SK-N-SH (cell line): ENCODE data around the gene ZNF609.

Source experiments
- CHD2 ChIP-seq: fragments of 150-350 bp; IDR thresholded peaks from 2 replicates; pipeline ENCODE4 v1.6.1; 2018; ENCODE audit warnings: low read length; ENCODE audit not compliant: partially characterized antibody
- EP300 ChIP-seq, 2 experiments: IDR thresholded peaks; 2 replicates each; pipeline versions ENCODE4 v1.4.0 to v1.6.1; 2012; ENCODE audit warnings: borderline replicate concordance in 1 of 2, low read depth in 1 of 2, low read length in 1 of 2
- EZH2phosphoT487 ChIP-seq: fragments of 200-600 bp; sonication (generic); IDR thresholded peaks from 2 replicates; pipeline ENCODE4 v1.6.1; 2017; ENCODE audit warnings: low read depth, mixed run types, mild to moderate bottlenecking, antibody characterized with exemption, moderate library complexity, borderline replicate concordance
- FOXJ3 ChIP-seq: sonication (generic); formaldehyde crosslinking; IDR thresholded peaks from 2 replicates; pipeline ENCODE4 v1.5.1; 2020; ENCODE audit warnings: mild to moderate bottlenecking, missing genetic modification reagents
- MEF2A ChIP-seq: IDR thresholded peaks from 2 replicates; pipeline ENCODE4 v1.4.0; 2012; ENCODE audit warnings: low read depth, borderline replicate concordance
- RCOR1 ChIP-seq: fragments of 150-350 bp; IDR thresholded peaks from 2 replicates; pipeline ENCODE4 v1.6.1; 2017; ENCODE audit warnings: antibody characterized with exemption, low read length
- TAF1 ChIP-seq: IDR thresholded peaks from 2 replicates; pipeline ENCODE4 v1.6.1; 2012; ENCODE audit warnings: low read depth, mild to moderate bottlenecking, low read length, moderate library complexity, borderline replicate concordance
- TEAD4 ChIP-seq: IDR thresholded peaks from 2 replicates; pipeline ENCODE4 v1.4.0; 2012; ENCODE audit warnings: mild to moderate bottlenecking, borderline replicate concordance; ENCODE audit not compliant: insufficient read depth
- TF ChIP-seq, protein P1 (sequence below): fragments of 200-600 bp; sonication (generic); IDR thresholded peaks from 2 replicates; pipeline ENCODE4 v1.6.1; 2017; ENCODE audit warnings: antibody characterized with exemption, mild to moderate bottlenecking, moderate library complexity
- TF ChIP-seq, protein P2 (sequence below): IDR thresholded peaks from 2 replicates; pipeline ENCODE4 v1.6.1; 2012; ENCODE audit warnings: mild to moderate bottlenecking, low read depth, low read length, moderate library complexity
- TF ChIP-seq, protein P3 (sequence below): fragments of 150-350 bp; IDR thresholded peaks from 2 replicates; pipeline ENCODE4 v1.6.1; 2017; ENCODE audit warnings: antibody characterized with exemption, low read length, low read depth, borderline replicate concordance
- TF ChIP-seq, protein P4 (sequence below): IDR thresholded peaks from 2 replicates; pipeline ENCODE4 v1.4.0; 2012; ENCODE audit warnings: low read depth, borderline replicate concordance

DNA sequence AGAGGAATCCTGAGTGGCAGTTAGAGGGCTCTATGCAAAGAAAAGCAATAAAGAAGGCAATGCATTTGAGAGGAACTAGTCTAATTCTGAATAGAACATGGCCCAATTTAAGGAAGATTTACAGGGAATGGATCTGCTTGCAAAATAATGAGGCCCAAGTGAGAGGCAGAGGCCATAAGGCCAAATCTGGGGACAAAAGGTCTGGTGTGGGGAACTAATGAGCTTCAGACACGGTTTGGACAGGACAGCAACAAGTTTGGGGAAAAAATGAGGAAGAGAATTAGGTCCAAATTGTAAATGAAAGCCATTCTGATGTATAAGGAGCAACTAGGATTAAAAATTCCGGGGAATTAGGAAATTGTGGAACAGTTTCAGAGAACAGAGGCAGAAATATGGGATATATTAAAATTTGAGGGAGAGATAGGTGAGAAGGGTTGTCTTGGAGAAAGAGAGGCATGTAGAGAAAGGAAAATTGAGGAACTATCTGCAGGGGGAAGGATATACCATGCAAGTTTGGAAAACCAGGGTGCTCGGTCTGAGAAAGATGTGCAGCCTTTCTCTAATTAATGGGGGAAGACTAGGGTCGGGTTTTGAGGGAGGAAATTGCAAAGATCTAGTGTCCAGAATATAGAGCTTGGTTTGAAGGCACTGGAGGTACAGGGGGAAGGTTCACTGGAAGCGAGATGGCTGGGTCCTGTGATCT lies 241.3 kb downstream of the ZNF609 start:
- TF ChIP-seq, protein P1, sequence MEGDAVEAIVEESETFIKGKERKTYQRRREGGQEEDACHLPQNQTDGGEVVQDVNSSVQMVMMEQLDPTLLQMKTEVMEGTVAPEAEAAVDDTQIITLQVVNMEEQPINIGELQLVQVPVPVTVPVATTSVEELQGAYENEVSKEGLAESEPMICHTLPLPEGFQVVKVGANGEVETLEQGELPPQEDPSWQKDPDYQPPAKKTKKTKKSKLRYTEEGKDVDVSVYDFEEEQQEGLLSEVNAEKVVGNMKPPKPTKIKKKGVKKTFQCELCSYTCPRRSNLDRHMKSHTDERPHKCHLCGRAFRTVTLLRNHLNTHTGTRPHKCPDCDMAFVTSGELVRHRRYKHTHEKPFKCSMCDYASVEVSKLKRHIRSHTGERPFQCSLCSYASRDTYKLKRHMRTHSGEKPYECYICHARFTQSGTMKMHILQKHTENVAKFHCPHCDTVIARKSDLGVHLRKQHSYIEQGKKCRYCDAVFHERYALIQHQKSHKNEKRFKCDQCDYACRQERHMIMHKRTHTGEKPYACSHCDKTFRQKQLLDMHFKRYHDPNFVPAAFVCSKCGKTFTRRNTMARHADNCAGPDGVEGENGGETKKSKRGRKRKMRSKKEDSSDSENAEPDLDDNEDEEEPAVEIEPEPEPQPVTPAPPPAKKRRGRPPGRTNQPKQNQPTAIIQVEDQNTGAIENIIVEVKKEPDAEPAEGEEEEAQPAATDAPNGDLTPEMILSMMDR: no peak
- TF ChIP-seq, protein P2, sequence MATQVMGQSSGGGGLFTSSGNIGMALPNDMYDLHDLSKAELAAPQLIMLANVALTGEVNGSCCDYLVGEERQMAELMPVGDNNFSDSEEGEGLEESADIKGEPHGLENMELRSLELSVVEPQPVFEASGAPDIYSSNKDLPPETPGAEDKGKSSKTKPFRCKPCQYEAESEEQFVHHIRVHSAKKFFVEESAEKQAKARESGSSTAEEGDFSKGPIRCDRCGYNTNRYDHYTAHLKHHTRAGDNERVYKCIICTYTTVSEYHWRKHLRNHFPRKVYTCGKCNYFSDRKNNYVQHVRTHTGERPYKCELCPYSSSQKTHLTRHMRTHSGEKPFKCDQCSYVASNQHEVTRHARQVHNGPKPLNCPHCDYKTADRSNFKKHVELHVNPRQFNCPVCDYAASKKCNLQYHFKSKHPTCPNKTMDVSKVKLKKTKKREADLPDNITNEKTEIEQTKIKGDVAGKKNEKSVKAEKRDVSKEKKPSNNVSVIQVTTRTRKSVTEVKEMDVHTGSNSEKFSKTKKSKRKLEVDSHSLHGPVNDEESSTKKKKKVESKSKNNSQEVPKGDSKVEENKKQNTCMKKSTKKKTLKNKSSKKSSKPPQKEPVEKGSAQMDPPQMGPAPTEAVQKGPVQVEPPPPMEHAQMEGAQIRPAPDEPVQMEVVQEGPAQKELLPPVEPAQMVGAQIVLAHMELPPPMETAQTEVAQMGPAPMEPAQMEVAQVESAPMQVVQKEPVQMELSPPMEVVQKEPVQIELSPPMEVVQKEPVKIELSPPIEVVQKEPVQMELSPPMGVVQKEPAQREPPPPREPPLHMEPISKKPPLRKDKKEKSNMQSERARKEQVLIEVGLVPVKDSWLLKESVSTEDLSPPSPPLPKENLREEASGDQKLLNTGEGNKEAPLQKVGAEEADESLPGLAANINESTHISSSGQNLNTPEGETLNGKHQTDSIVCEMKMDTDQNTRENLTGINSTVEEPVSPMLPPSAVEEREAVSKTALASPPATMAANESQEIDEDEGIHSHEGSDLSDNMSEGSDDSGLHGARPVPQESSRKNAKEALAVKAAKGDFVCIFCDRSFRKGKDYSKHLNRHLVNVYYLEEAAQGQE: no peak
- no peak for TF ChIP-seq CHD2
- no peak for TF ChIP-seq EP300 (IDR thresholded peaks at IDR 0.05; ENCODE audit: borderline replicate concordance in 1 of 2, low read depth in 1 of 2, low read length in 1 of 2)
- TF ChIP-seq TAF1: no peak
- TF ChIP-seq RCOR1: no peak
- no peak for TF ChIP-seq EZH2phosphoT487
- TF ChIP-seq, protein P3, sequence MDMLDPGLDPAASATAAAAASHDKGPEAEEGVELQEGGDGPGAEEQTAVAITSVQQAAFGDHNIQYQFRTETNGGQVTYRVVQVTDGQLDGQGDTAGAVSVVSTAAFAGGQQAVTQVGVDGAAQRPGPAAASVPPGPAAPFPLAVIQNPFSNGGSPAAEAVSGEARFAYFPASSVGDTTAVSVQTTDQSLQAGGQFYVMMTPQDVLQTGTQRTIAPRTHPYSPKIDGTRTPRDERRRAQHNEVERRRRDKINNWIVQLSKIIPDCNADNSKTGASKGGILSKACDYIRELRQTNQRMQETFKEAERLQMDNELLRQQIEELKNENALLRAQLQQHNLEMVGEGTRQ: no peak
- TF ChIP-seq TEAD4: no peak
- no peak for TF ChIP-seq MEF2A
- no peak for TF ChIP-seq FOXJ3 (CRISPR knock-in tag)
- TF ChIP-seq, protein P4, sequence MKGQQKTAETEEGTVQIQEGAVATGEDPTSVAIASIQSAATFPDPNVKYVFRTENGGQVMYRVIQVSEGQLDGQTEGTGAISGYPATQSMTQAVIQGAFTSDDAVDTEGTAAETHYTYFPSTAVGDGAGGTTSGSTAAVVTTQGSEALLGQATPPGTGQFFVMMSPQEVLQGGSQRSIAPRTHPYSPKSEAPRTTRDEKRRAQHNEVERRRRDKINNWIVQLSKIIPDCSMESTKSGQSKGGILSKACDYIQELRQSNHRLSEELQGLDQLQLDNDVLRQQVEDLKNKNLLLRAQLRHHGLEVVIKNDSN: no peak
